Measurements from ENCODE around the gene JAKMIP1.

GRCh38 chr4:6044276-6044675, 156.1 kb downstream of the JAKMIP1 start:
- no peak for TF ChIP-seq CTCF (IDR thresholded peaks at IDR 0.05)
- TF ChIP-seq POLR2A (IDR thresholded peaks at IDR 0.05): no peak

Measured in body of pancreas (tissue), 4 donors.